ENCODE results near the gene ADAM21. TPM values are rescaled to one million over a fixed set of nuclear protein-coding genes. Genes with fewer than 3 reads are reported as not detected.

The ADAM21 gene
- total and polyA plus RNA-seq, 2 donors (not counting 3 experiments of a cell fraction or from before 2014, with no cell fraction given) = 0.06 TPM; not detected in 1

- H4K20me1 ChIP-seq (replicated peaks; ENCODE audit: control insufficient read depth, extremely low read depth, insufficient read depth, low read length) = no peaks in the 10 kb centered on the region
- POLR2A ChIA-PET = no interaction called here
- dilution Hi-C loops (cut with MboI; ENCODE audit: extremely low pct_ligation_motif_present, low sequenced_read_pairs) = no loop called here
- H3K27ac ChIP-seq (ENCODE audit: insufficient read depth, low read depth, low read length) = no peak overlapping the region
- H3K4me3 ChIP-seq (replicated peaks in 1 of 3; ENCODE audit: insufficient read depth in 1 of 3, low read depth in 1 of 3, low read length in 3 of 3) = no peak overlapping the region
- H3K79me2 ChIP-seq (ENCODE audit: control insufficient read depth, insufficient read depth, low read length) = no peaks in the 10 kb centered on the region
- no peak overlapping the region for H2AFZ ChIP-seq (ENCODE audit: low read depth, low read length)
- DNase-seq (ENCODE audit: low read depth, low spot score) (no peak), FAIRE-seq (no peak)
- no peaks in the 10 kb centered on the region for H3K36me3 ChIP-seq (ENCODE audit: control insufficient read depth in 2 of 2, extremely low read depth in 1 of 2, insufficient read depth in 2 of 2, low read length in 2 of 2)
- no peak overlapping the region for H3K4me2 ChIP-seq (ENCODE audit: insufficient read depth, low read length)
- H3K4me1 ChIP-seq (ENCODE audit: control insufficient read depth, extremely low read depth, insufficient read depth, low read length) = no peaks in the 10 kb centered on the region
- no peaks in the 10 kb centered on the region for H3K27me3 ChIP-seq (ENCODE audit: control insufficient read depth in 2 of 2, insufficient read depth in 2 of 2, low read length in 2 of 2)
- CTCF ChIA-PET = no interaction called here
- no TSS peak for BruUV-seq (replicated peaks)
- TF ChIP-seq, protein P1, sequence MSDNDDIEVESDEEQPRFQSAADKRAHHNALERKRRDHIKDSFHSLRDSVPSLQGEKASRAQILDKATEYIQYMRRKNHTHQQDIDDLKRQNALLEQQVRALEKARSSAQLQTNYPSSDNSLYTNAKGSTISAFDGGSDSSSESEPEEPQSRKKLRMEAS (IDR thresholded peaks at IDR 0.05; ENCODE audit: insufficient read depth, insufficient read length) = no peak
- TF ChIP-seq EZH2 (IDR thresholded peaks at IDR 0.05; ENCODE audit: borderline replicate concordance, low read depth, low read length, severe bottlenecking) = no peak
- no peak for TF ChIP-seq FOS (IDR thresholded peaks at IDR 0.05; ENCODE audit: borderline replicate concordance, insufficient read depth, low read length)
- no peak for TF ChIP-seq POLR2A (IDR thresholded peaks at IDR 0.05; ENCODE audit: low read depth, low read length)
- TF ChIP-seq GATA2 (IDR thresholded peaks at IDR 0.05; ENCODE audit: insufficient read depth, insufficient read length, low read depth, low read length) = no peak
- no peak for TF ChIP-seq POLR2AphosphoS5 (IDR thresholded peaks at IDR 0.05; ENCODE audit: insufficient read depth, low read depth, low read length)
- TF ChIP-seq JUN (IDR thresholded peaks at IDR 0.05; ENCODE audit: borderline replicate concordance, insufficient read depth, insufficient read length, low read depth) = no peak
- TF ChIP-seq, protein P2, sequence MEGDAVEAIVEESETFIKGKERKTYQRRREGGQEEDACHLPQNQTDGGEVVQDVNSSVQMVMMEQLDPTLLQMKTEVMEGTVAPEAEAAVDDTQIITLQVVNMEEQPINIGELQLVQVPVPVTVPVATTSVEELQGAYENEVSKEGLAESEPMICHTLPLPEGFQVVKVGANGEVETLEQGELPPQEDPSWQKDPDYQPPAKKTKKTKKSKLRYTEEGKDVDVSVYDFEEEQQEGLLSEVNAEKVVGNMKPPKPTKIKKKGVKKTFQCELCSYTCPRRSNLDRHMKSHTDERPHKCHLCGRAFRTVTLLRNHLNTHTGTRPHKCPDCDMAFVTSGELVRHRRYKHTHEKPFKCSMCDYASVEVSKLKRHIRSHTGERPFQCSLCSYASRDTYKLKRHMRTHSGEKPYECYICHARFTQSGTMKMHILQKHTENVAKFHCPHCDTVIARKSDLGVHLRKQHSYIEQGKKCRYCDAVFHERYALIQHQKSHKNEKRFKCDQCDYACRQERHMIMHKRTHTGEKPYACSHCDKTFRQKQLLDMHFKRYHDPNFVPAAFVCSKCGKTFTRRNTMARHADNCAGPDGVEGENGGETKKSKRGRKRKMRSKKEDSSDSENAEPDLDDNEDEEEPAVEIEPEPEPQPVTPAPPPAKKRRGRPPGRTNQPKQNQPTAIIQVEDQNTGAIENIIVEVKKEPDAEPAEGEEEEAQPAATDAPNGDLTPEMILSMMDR (IDR thresholded peaks at IDR 0.05; ENCODE audit: extremely low read depth in 1 of 2, insufficient read depth in 1 of 2, low read depth in 1 of 2, low read length in 2 of 2) = no peak
- TF ChIP-seq MYC (IDR thresholded peaks at IDR 0.05; ENCODE audit: low read depth, low read length) = no peak
- no peaks in the 10 kb centered on the region for H3K9me1 ChIP-seq (replicated peaks; ENCODE audit: control insufficient read depth, extremely low read depth, insufficient read depth, low read length)
- H3K9me3 ChIP-seq (replicated peaks; ENCODE audit: control insufficient read depth, insufficient read depth, low read length) = no peaks in the 10 kb centered on the region
- no peak overlapping the region for H3K9ac ChIP-seq (replicated peaks; ENCODE audit: extremely low read depth, insufficient read depth, low read length)
- intact Hi-C loops (cut with micrococcal nuclease) = no loop called here
Measured at GRCh38 chr14:70436867-70437266, 15.1 kb upstream of the ADAM21 start.

Data from endothelial cell of umbilical vein (primary cell).